PC-9 (cell line): ENCODE data around the gene PDS5B.

Experiments
- CTCF ChIP-seq: fragments of 200-600 bp; sonication (generic); conservative IDR thresholded peaks from 2 replicates; pipeline ENCODE4 v1.6.1; 2017; ENCODE audit warnings: mixed run types, antibody characterized with exemption, mild to moderate bottlenecking, moderate library complexity
- EZH2 ChIP-seq: fragments of 200-600 bp; sonication (generic); IDR thresholded peaks from 2 replicates; pipeline ENCODE4 v1.8.0; 2017; ENCODE audit warnings: antibody characterized with exemption, low read depth

- TF ChIP-seq CTCF = no peak
- no peak for TF ChIP-seq EZH2
Observed at GRCh38 chr13:32660227-32660626, 74.0 kb downstream of the PDS5B start.
